ENCODE data around the gene C1GALT1.
"Not testable (repeated sequence)": the region's sequence is repeated elsewhere in the genome, so short reads cannot be mapped to it uniquely, and the experiment has no call there.

Gene C1GALT1

DNA sequence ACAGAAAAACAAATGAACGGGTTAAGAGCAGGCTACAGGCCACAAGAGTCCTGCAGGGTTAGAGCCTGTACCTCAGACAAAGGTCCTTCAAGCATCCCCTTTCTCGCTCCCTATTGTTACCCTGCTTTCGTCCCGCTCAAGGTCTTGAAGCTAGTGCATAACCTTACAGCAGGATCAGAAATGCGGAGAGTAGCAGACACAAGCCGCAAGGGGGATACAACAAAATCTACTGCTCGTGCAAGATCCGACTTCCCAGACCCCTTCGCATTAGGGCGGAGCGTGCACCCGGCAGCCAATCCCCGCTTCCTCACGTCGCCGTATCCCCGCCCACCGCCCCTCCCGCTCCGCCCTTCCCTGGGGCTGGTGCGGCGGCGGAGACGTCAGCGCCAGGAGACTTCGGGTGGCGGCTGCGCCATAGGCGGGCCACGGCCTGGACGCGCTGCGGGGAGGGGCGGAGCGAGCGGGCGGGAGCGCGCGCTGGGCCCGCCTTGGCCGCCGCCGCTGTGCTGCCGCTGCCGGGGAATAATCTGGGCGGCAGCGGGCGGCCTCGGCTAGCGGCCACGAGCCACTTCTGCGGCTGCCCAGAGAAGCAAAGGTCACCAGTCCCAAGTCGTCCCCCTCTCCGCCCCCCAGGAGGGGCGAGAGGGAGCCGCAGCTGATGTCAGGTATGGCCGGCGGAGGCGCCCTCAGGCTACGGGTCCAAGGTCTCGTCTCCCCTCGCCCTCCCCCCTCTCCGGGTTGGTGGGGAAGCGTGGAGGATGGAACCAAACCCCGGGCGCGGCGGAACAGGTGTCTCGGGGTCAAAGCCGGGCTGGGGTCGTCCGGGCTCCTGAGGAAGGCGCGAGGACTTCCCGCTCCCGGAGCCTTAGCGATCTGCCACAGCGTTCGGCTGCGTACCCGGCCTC, at the start of gene C1GALT1:
Gene C1GALT1 (plus strand): TSS at position 389 of the 905 bp plus-strand sequence. CDS start 51,776 bp downstream, outside the sequence.
- DNase-seq (ENCODE audit: low read depth in 1 of 2, low spot score in 1 of 2), result peak; percentile 89 to 95

DNA sequence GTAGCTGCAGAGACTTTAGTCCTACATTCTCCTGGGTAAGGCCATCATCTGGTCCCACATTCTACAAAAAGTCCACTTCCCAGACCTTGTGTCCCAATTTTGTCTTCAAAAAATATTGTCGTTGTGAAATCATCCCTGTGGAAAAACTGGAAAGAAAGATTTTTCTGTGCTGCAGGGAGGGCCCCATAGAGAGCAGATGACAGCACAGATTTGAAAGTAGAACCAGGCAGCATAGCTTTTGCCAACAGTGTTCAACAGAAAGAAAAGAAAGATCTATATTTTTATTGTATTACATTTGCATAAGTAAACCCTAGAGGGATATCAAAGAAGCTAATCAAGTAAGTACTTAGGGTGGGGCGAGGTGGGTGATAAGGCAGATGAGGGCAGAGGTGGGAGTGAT, 48.3 kb upstream of the C1GALT1 start:
- DNase-seq (ENCODE audit: low read depth in 1 of 2, low spot score in 1 of 2), result no peak

- no peak for DNase-seq (ENCODE audit: low read depth in 1 of 2, low spot score in 1 of 2)
These were observed 47.3 kb upstream of the C1GALT1 start for GRCh38 chr7:7135074-7135473.

DNA sequence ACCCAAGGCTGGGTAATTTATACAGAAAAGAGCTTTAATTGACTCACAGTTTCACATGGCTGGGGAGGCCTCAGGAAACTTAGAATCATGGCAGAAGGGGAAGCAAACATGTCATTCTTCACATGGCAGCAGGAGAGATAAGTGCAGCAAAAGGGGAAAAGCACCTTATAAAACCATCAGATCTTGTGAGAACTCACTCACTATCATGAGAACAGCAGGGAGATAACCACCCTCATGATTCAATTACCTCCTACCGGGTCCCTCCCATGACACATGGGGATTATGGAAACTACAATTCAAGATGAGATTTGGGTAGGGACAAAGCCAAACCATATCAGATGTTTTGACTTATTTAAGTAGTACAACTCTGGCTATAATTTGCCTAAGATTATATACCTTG, 46.4 kb upstream of the C1GALT1 start:
- not testable (repeated sequence) for DNase-seq (ENCODE audit: low read depth in 1 of 2, low spot score in 1 of 2)

- DNase-seq (ENCODE audit: low read depth in 1 of 2, low spot score in 1 of 2), result no peak
These were observed 45.6 kb upstream of the C1GALT1 start for GRCh38 chr7:7136466-7137381.

GRCh38 chr7:7138897-7139296, 43.4 kb upstream of the C1GALT1 start:
- no peak for DNase-seq (ENCODE audit: low read depth in 1 of 2, low spot score in 1 of 2)

DNA sequence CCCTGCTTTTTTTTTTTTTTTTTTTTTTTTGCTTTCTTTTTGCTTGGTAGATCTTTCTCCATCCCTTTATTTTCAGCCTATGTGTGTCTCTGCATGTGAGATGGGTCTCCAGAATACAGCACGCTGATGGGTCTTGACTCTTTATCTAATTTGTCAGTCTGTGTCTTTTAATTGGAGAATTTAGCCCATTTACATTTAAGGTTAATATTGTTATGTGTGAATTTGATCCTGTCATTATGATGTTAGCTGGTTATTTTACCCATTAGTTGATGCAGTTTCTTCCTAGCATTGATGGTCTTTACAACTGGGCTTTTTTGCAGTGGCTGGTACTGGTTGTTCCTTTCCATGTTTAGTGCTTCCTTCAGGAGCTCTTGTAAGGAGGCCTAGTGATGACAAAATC, 38.9 kb upstream of the C1GALT1 start:
- not testable (repeated sequence) for DNase-seq (ENCODE audit: low read depth in 1 of 2, low spot score in 1 of 2)

GRCh38 chr7:7145151-7145550, 37.2 kb upstream of the C1GALT1 start:
- DNase-seq (ENCODE audit: low read depth in 1 of 2, low spot score in 1 of 2), result not testable (repeated sequence)

DNA sequence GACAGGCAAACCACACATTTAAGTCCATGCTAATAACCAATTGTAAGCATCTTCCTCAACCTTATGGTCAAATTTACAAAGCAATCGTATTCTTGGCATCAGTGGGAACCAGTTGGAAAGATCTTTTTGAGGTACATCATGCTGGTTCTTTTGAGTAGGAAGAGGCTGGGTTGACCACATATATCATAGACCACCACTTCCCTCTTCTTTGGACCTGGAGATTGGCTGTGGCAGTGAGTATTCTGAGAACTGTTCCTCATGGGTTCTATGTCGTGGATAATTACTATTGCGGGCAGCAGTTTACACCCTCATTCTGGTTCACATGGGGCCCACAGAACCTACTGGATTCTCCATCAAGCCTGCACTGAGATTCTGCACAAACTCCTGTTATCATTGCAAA, 35.5 kb upstream of the C1GALT1 start:
- DNase-seq (ENCODE audit: low read depth in 1 of 2, low spot score in 1 of 2), result no peak

DNA sequence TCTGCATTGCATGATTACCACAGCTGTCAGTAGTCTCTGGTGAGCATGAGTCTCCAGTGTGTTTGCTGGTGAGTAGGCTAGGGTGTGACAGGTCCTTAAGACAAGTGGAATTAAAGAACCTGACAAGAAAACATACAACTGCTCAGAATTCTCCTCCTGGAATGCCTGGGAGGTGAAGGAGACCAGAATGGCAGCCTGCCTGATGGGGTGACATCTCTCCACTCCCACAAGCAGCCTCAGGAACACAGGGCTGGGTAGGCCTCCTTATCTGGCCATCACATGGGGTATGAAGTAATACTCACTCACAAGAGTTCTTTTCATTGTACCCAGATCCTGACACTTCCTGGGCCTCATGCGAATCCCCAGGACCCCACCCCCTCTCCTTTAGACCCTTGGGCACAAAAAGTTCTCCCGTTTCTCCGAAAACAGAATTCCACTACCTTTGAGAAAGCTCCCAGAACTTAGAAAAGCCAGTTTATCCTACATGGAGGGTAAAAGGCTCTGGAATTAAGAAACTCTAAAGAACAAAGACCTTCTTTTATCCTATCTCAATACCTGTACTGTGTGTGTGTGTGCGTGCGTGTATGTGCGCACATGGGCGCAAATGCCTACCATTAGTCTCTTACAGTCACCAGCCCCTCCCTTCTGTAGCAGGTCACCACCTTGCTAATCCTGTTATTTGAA, 33.4 kb upstream of the C1GALT1 start:
- no peak for DNase-seq (ENCODE audit: low read depth in 1 of 2, low spot score in 1 of 2)

DNA sequence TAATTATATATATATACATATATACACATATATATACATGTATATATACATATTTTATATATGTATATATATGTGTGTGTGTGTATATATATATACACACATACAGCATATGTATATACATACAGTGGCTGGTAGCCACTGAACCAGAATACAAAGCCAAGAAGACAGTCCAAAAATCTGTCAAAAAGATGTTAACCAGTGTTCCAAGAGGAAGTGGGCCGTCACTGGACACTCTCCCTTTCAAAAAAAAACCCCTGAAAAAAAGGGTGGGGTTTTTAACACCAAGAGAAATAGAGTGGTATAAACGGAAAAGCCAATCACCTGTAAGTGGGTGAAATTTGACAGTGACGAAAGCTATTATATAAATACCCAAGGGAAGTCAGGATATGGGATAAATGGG, 31.1 kb upstream of the C1GALT1 start:
- DNase-seq (ENCODE audit: low read depth in 1 of 2, low spot score in 1 of 2), result no peak

GRCh38 chr7:7151865-7152264, 30.5 kb upstream of the C1GALT1 start:
- no peak for DNase-seq (ENCODE audit: low read depth in 1 of 2, low spot score in 1 of 2)

- DNase-seq (ENCODE audit: low read depth in 1 of 2, low spot score in 1 of 2), result no peak
These were observed 30.0 kb upstream of the C1GALT1 start for GRCh38 chr7:7152315-7152714.

DNA sequence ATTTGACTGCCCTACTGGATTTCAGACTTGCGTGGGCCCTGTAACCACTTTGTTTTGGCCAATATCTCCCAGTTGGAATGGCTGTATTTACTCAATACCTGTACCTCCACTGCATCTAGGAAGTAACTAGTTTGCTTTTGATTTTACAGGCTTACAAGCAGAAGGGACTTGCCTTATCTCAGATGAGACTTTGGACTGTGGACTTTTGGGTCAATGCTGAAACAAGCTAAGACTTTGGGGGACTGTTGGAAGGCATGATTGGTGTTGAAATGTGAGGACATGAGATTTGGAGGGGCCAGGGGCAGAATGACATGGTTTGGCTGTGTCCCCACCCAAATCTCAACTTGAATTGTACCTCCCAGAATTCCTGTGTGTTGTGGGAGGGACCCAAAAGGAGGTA, 28.0 kb upstream of the C1GALT1 start:
- DNase-seq (ENCODE audit: low read depth in 1 of 2, low spot score in 1 of 2), result not testable (repeated sequence)

DNA sequence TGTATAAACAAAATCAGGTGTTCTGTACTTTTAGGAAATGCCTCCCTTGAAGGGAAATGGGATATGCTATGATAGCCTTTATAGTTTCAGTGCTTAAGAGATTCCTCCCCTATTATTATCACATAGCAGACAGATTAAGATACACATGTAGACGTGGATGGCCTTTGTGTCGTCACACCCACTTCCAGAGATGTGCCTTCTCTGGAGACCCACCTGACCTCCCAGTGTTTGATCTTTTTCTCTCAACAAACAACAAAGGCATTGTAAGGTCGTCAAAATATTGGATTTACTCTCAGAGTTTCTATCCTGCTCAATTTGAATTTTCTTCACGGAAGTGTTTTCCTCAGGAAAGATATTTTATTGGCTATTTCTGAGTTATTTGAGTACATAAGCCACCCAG, 25.7 kb upstream of the C1GALT1 start:
- DNase-seq (ENCODE audit: low read depth in 1 of 2, low spot score in 1 of 2), result no peak

- peak in 1 of 2 donors; percentile 15 for DNase-seq (ENCODE audit: low read depth in 1 of 2, low spot score in 1 of 2)
These were observed 25.0 kb upstream of the C1GALT1 start for GRCh38 chr7:7157177-7157886.

- no peak for DNase-seq (ENCODE audit: low read depth in 1 of 2, low spot score in 1 of 2)
These were observed 24.5 kb upstream of the C1GALT1 start for GRCh38 chr7:7157887-7158271.

DNA sequence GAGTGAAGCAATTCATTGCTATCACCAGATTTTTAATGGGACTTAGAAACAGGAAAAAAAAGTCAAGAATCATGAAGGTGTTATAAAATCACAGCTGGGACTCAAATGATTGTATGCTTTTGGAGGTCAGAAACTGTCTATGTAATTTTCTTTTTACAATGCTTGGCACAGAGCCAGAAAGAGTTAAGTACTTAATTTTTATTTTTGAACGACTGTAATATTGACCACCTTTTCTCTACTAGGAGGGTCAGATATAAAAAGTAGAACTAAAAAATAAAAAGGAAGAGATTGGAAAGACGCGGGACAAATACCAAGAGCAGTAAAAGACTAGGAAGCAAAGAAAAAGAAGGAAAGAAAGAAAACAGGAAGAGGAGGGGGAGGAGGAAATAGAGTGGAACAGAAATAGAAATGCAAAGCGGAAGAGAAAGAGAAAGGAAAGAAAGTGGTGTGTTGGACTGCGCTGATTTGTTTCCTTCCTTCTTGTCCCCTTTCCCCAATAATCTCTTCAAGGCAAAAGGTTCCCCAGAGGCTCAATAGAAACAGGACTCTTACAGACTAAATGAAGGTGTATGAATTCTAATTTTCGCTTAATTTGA, 23.2 kb upstream of the C1GALT1 start:
- DNase-seq (ENCODE audit: low read depth in 1 of 2, low spot score in 1 of 2), result no peak

DNA sequence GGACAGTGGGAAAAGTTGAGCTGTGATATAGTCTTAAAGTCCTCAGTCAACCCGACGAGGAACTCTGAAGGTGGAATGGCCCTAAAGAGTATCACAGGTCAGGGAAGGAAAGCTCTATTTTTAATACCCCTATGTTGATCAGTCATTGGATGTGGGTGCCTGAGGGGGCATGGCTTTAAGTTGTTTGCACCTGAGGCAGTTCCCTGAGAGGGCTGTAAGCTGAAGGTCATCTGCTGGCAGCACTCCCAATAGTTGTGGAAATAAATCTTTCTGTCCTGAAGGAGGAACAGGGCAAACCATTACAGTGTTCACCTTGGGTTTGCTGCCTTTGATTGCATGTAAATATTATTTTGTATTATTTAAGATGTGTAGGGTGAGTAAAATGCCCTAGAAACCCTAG, 17.8 kb upstream of the C1GALT1 start:
- DNase-seq (ENCODE audit: low read depth in 1 of 2, low spot score in 1 of 2), result no peak

DNA sequence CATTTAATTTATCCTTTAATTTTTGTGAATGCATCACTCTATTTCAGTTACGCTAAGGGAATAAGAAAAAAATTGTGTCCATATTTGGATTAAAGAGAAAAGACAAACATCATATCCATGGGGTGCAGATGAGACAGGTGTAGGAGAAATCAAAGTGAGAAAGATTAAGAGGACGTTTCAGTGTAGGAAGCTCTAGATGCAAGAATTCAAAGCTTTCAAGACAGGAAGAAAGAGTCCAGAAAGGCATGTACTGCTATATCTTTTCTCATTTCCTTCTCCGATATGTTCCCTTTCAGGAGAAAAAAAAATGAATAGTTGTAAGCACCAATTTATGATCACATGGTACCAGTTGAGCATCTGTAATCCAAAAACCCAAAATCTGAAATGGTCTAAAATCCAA, 17.0 kb upstream of the C1GALT1 start:
- DNase-seq (ENCODE audit: low read depth in 1 of 2, low spot score in 1 of 2), result no peak
